HL-60 (cell line): Measurements from ENCODE around the gene API5.

Source experiments
- DNase-seq, 2 experiments: peaks; one replicate each; pipeline ENCODE4 v3.0.0-alpha.2; 2010 to 2020; ENCODE audit warnings: low read depth in 1 of 2, low spot score in 1 of 2
- H3K27ac ChIP-seq: fragments of 250-450 bp; sonication (Bioruptor Pico); replicated peaks from 2 replicates; pipeline ENCODE4 v1.5.1; 2020; ENCODE audit warnings: mild to moderate bottlenecking, moderate library complexity
- H3K27me3 ChIP-seq: fragments of 250-450 bp; sonication (Bioruptor Pico); 2 replicates; pipeline ENCODE4 v1.5.1; 2021; ENCODE audit warnings: mild to moderate bottlenecking, moderate library complexity; ENCODE audit not compliant: insufficient read depth, poor library complexity, severe bottlenecking
- H3K4me3 ChIP-seq: replicated peaks from 2 replicates; pipeline ENCODE4 v1.5.1; 2011; ENCODE audit warnings: mild to moderate bottlenecking, control low read depth, low read length; ENCODE audit not compliant: insufficient read depth
- CTCF ChIP-seq: IDR thresholded peaks from one replicate; pipeline ENCODE4 v1.5.1; 2011; ENCODE audit warnings: low read length, control low read depth, inconsistent platforms; ENCODE audit not compliant: insufficient read depth
- GABPA ChIP-seq: IDR thresholded peaks from 2 replicates; pipeline ENCODE4 v1.6.1; 2012; ENCODE audit warnings: low read depth
- POLR2AphosphoS5 ChIP-seq: IDR thresholded peaks from 2 replicates; pipeline ENCODE4 v1.6.1; 2012; ENCODE audit warnings: low read depth
- SPI1 ChIP-seq: IDR thresholded peaks from 2 replicates; pipeline ENCODE4 v1.6.1; 2012; ENCODE audit warnings: low read depth, mild to moderate bottlenecking, borderline replicate concordance
- TF ChIP-seq, protein P1 (sequence below): IDR thresholded peaks from 2 replicates; pipeline ENCODE4 v1.6.1; 2012; ENCODE audit warnings: low read depth; ENCODE audit not compliant: insufficient replicate concordance

The API5 gene

DNA sequence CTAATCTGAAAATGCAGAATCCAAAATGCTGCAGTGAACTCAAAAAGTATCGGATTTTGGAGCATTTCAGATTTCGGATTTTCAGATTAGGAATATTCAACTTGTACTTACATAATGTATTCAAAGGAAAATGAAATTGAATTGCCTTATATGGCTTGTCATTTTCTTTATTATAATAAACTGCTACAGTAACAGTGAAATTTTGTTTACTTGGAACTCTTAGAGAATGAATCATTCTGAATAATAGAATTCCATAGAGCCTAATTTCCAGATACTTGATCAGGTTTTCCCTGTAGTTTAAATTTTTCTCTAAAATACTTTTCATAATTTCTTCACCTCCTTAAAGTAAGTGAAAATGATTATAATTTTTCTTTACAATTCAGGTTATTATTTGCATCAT is 64.3 kb downstream of the API5 start:
- Histone ChIP-seq H3K4me3 (no peak overlapping the region), H3K27me3 (no peaks in the 10 kb centered on the region), H3K27ac (no peak overlapping the region)
- TF ChIP-seq, protein P1, sequence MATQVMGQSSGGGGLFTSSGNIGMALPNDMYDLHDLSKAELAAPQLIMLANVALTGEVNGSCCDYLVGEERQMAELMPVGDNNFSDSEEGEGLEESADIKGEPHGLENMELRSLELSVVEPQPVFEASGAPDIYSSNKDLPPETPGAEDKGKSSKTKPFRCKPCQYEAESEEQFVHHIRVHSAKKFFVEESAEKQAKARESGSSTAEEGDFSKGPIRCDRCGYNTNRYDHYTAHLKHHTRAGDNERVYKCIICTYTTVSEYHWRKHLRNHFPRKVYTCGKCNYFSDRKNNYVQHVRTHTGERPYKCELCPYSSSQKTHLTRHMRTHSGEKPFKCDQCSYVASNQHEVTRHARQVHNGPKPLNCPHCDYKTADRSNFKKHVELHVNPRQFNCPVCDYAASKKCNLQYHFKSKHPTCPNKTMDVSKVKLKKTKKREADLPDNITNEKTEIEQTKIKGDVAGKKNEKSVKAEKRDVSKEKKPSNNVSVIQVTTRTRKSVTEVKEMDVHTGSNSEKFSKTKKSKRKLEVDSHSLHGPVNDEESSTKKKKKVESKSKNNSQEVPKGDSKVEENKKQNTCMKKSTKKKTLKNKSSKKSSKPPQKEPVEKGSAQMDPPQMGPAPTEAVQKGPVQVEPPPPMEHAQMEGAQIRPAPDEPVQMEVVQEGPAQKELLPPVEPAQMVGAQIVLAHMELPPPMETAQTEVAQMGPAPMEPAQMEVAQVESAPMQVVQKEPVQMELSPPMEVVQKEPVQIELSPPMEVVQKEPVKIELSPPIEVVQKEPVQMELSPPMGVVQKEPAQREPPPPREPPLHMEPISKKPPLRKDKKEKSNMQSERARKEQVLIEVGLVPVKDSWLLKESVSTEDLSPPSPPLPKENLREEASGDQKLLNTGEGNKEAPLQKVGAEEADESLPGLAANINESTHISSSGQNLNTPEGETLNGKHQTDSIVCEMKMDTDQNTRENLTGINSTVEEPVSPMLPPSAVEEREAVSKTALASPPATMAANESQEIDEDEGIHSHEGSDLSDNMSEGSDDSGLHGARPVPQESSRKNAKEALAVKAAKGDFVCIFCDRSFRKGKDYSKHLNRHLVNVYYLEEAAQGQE: no peak
- TF ChIP-seq POLR2AphosphoS5 (no peak), CTCF (no peak), GABPA (no peak), SPI1 (no peak)
- no peak for DNase-seq

DNA sequence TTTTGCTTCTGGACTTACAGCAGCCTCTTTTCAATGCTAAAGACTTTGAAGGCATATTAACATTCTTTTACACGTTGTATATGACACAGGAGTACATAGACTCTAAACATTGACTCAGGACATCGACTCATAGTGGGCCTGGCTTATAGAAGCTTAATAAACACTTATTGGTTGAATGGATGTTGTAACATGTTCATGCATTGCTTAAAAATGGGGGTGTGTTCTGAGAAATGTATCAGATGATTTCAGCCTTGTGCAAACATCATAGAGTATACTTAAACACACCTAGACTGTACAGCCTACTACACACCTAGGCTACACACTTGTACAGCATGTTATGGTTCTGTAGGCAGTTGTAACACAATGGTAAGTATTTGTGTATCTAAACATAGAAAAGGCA is 64.8 kb downstream of the API5 start:
- Histone ChIP-seq H3K4me3 (no peak overlapping the region), H3K27ac (no peak overlapping the region), H3K27me3 (no peaks in the 10 kb centered on the region)
- DNase-seq: no peak
- TF ChIP-seq SPI1 (no peak), CTCF (no peak), POLR2AphosphoS5 (no peak), GABPA (no peak)
- TF ChIP-seq, protein P1: no peak

GRCh38 chr11:43377389-43377788 is 65.6 kb downstream of the API5 start:
- H3K27ac ChIP-seq: no peak overlapping the region
- no peak for DNase-seq
- H3K4me3 ChIP-seq: no peak overlapping the region
- H3K27me3 ChIP-seq: no peaks in the 10 kb centered on the region
- no peak for TF ChIP-seq SPI1
- no peak for TF ChIP-seq POLR2AphosphoS5
- TF ChIP-seq, protein P1: no peak
- no peak for TF ChIP-seq CTCF
- no peak for TF ChIP-seq GABPA
